Activated CD8-positive, alpha-beta memory T cell treated with anti-CD3 and anti-CD28 coated beads for 4 hours (primary cell): ENCODE data around the gene ZNHIT1.

Experiments used
- DNase-seq, 2 donors: peaks; one replicate each; pipeline ENCODE4 v3.0.0-alpha.2; 2020; ENCODE audit warnings: low read depth in 2 of 2

Gene ZNHIT1

DNA sequence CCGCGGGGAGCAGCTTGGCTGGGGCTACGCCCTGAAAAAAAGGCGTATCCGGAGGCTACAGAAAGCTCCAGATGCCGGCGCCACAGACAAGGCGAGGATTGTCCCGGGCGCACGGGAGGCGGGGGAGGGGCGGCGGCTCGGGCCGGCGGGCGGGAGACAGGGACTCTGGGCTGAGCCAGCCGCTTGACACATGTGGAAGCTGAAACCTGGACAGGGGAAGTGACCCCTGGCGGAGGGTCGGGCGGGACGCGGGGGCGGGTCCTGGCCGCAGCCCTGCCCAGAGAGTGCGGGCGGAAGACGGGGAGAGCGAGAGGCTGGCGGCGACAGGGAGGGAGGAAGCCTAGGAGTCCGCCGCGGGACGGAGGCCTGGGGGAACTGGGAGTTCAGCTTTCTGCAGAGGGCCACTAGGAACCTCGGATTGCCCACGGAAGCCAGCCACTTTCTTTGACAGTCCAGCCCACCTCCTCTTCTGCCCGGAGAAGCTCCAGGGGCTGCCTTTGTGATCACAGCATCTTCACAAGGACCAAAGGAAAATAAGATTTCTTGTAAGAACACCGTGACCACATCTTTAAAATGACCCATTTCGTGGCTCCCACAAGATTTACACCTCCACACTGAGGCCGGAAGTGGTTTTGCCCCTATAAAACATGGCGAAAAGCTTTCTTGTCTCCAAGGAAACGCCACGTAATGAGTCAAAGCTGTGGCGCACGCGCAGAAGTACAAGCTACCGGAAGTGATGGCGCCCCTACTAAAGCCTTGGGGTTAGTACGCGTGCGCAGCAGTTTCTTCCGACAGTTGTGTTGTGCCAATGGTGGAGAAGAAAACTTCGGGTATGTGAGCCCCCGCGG is at the start of gene ZNHIT1, which contains the start of gene PLOD3:
ZNHIT1 (plus strand) TSS at position 778 of the 848 bp plus-strand sequence; CDS start at position 809, 31 bp downstream.
PLOD3 (minus strand) TSS at position 194 of the 848 bp plus-strand sequence. CDS start 307 bp downstream, outside the sequence.
- peak; percentile 94 to 95 for DNase-seq

DNA sequence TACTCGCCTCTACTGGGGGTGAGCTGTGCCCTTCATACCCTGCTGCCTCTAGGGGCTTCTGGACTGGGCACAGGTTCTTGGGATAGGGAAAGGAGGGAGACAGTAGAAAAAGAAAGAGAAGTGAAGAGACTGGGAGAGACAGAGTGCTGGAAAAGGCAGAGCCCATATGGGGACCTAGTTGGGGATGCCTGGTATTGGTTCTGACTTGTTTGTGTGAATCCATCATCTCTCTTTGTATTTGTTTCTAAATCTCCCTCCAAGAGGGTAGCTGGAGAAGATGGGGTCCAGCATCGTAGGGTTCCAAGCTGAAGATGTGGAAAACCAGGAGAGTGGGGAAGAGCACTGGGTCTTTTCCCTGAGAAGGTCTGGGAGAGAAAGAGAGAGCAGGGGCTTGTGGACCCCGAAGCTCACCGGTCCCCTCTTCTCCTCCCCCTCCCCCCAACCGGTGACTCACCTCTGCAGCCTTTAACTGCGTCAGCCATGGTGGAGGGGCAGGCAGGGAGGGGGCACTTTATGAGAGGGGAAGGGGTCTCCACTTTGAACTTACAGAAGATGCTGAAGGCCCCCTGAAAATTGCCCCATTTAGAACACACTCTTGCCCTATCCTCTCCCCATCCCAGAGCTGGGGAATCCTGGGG is 49.4 kb upstream of the ZNHIT1 start:
- no peak for DNase-seq

DNA sequence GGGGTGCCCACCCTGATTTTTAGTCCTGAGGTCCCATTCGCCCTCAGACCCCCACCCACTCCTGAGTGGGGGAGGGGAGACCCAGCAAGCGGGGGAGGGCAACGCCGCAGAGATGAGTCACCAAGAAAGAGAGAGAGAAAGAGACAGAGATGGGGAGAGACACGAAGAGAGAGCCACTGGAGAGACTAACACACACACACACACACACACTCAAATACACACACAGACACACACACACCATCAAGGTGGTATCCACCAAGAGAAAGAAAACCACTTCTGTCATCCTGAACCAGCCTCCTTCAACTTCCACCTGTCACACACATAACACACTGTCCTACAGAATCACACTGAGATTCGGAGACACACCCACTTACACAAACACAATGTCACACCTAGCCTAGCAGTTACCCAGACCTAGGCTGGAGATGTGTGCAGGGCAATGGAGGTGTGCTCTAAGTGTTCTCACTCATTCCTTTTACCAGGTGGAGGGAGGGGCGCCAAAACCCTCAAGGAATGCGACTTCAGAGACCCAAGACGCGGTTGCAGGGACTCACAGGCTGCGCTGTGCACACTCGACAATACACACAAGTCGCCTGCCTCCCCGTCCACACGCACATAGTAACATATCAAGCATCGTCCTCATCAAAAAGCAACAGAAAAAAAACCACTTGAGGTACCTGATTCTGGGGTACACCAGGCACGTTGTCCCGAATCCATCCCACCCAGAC is 48.7 kb upstream of the ZNHIT1 start:
- DNase-seq: no peak

DNA sequence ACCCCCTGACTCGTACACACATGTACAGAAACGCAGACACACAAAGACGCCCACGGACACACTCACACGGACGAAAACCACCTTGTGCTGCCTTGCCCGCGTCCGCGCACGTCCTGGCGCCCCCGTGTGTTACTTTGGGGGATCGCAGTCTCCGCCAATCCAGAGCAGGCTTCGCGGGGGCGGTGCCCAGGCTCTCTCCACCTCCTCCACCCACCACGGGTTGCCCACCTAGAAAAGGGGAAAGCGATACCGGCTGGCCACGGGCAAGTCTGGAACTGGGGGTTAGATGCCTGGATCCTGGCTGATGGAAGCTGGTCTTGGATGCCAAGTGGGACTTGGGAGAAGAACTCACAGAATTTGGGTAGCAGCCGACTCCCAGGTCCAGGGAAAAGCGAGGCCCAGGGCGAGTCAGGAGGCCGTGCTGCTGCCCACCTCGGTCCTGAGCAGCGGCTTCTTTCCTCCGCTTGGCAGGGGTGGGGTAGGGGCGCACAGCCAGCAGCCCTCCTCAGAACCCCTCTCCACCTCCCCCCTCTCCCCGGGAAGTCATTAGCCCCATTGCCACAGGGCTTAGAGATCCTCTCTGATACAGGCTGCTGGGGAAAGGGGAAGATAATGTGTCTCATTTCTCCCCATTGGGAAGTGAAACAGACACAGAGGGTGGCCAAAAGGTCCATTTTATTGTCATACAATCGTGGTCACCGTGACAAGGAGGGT is 48.0 kb upstream of the ZNHIT1 start:
- peak; percentile 59 to 70 for DNase-seq

DNA sequence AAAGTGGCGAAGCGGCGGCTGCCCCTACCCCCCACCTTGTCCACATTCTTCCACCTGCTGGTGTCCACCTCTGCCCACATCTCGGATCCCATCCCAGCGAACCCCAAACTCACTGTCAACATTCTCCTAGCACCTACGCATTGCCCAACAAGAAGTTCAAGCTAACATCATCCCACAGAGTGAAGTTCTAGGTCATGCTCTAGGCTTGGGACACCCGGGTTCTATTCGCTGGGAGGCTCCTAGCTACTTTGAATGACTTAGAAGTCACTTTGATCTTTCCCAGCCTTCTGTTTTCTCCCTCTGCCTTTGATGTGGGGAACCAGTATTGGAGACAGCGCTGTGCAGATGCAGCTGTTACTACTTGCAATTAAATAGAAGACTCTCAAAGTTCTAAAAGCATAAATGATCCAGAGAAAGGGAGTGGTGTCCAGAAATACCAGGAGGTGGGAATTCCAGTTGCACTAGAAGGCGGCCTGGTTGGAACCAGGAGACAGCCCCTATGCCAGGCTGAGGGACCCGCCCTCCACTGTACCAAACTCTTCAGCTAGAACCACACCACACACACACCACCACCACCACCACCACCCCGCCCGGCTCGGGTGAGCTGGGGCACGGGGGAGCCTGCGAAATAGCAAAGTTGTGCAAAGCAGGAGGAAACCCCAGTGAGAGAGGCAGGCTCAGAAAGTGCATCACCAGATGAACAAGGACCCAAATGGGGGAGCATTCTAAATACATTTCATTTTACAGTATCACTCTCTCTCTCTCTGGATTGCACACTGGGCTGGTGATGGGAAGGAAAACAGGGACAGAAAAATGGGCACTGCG is 47.1 kb upstream of the ZNHIT1 start:
- DNase-seq: no peak

DNA sequence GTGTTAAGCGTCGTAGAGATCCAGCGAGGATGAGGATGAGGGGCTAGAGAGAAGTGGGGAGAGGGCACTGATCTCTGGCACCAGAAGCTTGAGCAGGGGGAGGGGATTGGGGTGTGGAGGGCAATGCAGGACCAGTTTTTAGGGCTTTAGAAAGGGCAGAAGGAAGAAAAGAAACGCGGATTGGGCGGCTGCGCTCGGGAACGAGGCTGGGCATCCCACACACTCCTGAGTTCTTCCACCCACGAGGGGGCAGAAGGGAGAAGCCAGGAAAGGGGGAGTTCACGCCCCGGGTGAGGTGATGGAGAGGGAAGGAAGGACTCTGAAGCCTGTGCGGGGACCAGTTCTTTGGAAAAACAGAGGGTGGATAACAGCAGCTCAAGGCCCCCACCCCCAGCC is 46.5 kb upstream of the ZNHIT1 start:
- no peak for DNase-seq

DNA sequence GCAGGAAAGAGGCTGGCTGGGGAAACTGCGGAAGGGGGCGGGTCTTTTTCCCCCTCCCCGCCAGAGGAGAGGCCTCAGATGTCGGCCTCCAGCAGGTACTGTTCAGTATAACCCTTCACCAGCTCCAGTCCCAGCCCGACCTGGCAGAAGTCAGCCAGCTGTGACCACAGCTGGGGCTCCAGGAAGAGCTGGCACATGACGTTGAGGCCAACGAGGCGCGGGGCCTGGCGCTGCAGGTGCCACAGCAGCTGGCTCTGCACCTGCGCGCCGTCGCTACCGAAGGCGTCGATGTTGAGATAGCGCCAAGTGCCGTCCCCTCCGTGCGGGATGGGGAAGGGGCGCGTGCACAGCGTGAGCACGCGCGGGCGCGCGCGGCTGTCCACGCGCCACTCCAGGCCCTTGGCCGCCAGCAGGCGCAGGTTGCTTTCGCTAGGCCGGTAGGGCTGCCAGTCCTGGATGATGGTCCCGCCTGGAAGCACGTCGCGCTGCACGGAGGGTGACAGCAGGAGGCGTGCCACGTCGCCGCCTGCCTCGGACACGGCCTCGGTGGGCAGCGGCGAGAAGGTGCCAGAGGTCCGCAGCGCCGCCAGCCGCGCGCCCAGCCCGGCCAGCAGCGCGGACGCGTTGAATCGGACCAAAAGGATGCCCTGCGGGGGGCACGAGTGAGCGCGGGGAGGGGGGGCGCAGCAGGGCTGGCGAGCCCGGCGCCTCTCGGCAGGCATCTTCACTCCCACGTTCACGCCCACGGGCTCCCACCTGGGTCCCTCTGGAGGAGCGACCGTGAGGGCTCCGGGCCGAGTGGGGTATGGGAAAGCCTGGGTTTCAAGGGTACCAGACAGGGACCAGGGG is 45.7 kb upstream of the ZNHIT1 start:
- DNase-seq: no peak

DNA sequence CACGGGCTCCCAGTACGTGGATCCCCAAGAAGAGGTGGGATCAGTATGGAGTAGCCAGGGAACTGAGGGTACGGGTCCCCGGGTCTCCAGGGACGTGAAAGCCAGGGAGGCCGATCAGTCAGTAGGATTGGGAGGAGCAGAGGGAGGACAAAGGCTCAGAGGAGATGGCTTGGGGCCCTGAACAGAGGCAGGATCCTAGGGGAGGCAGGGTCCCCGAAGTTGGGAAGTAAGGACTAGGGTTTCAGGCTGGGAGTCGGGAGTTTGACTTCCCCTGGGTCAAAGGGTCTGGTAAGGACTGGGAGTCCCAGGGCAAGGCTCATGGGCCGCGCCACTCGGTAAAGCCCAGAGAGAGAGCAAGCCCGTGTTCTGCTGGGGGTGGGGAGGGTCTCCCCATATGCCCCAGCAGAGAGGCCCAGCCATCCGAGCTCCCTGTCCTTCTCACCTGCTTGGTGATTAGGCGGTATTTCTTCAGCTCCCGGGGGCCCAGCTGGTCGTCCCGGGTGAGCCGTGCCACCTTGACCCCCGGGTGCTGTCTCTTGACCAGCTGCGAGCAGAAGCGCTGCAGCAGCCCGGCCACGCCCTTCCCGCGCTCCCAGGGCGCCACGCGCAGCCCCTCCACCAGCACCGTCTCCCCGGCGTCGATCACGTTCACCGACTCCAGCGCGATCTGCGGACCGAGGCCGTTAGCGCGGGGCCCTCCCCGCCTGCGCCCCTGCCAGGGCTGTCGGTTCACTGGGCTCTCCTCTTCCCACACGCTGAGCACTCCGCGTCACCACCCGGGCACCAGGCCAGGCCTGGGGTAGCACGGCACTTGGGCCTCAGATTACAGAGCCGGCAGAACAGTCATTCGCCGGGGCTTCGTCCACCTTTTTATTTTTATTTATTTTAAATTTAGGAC is 44.9 kb upstream of the ZNHIT1 start:
- no peak for DNase-seq

DNA sequence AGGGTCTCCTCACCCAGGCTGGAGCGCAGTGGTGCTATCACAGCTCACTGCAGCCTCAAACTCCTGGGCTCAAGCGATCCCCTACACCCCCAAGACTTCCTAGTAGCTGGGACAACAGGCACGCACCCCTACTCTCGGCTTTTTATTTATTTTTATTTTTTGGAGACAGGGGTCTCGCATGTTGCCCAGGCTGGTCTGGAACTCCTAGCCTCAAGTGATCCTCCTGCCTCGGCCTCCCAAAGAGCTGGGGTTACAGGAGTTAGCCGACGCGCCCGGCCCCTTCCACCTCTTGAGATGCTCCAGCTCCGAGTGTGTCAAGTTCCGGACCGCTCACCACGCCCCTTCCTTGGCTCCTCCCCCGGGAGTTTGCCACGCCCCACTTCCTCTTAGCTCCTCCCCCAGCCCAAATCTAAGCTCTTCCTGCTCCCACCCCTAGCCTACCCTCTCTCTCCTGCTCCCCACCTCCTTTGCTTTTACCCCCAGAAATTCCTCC is 44.2 kb upstream of the ZNHIT1 start:
- DNase-seq: peak in 1 of 2 donors; percentile 31

DNA sequence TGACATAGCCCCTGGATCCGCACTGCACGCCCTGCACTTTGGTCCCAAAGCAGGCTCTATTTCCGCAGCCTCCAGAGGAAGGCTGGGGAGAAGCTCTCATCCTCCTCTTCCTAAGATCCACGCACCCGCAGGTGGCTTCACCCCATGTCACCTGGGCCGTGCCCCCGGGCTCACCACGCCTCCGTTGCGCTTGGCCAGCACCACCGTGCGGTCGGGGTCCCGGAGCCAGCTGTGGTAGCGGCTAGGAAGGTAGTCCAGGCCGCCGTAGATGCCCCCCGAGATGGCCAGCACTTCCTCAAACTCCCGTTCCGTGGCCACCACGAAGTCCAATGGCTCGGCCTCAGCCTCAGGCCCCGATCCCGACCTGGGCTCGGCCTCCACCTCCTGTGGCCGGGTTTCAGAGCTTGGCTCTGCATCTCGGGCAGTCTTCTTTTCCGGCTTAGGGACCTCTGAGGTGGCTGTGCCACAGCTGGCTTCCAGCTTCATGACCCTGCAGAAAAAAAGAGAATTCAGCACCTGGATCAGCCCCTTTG is 43.6 kb upstream of the ZNHIT1 start:
- DNase-seq: no peak

DNA sequence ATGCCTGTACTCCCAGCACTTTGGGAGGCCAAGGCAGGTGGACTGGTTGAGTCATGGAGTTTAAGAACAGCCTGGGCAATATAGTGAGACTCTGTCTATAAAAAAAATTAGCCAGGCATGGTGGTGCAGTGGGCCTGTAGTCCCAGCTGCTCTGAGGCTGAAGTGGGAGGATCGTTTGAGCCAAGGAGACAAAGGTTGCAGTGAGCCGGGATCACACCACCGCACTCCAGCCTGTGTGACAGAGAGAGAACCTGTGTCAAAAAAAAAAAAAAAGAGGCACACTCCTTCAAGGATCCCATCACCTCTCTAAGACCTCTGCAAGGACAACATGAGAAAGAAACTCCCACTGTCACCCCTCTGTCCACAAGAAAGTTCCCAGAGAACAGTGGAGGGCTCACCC is 42.3 kb upstream of the ZNHIT1 start:
- no peak for DNase-seq

DNA sequence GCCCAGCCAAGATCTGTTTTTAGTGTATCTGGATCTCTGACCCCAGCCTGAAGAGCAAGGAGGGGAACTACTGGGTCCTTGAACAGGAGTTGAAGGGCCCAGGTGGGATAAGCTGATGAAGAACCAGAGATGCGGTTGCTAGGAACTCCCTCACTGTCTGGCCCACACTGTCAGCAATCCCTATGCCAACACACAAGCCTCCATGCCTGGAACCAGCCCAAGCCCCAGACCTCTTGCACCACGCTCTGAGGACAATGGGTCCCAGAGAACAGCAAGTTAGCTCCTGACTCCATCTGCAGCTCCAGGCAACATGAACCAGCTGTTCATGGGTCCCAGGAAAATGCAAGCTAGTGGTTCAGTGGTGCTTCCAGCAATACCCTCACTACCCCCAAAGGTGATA is 40.3 kb upstream of the ZNHIT1 start:
- no peak for DNase-seq

DNA sequence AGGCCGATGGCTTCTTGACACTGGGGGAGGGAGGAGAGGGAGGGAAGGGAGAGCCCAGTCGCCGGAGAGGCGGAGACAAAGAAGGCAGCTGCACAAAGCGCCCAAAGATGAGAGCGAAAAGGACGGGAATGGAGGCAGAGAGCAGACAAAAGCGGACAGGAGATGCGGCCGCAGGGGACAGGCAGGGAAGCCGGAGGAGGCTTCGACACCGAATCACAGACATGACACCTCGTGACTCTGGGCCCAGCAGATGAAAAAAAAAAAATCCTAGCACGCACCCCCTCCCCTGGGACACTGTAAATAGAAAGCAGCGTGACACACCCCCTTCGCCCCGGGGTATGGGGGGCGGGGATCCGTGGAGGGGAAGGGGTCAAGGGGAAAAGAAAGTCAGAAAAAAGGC is 38.8 kb upstream of the ZNHIT1 start:
- no peak for DNase-seq

DNA sequence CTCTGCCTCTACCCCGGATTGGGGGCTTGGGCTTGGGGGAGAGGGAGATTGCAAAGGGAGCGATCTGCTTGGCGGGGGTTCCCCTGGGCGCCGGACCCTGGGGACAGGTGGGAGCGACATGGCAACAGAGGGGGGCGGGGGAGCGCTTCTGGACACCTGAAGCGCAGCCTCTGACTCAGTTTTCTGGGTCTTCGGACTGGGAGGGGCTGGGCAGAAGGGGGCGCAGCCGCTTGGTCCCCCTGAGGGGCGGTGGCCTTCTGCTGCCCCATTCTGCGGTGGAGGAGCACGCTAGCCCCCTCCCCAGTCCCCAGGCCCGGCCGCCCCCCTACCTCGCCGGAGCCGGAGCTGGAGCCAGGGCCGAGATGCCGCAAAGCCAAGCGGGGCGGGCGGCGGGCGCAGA is 38.3 kb upstream of the ZNHIT1 start:
- no peak for DNase-seq

DNA sequence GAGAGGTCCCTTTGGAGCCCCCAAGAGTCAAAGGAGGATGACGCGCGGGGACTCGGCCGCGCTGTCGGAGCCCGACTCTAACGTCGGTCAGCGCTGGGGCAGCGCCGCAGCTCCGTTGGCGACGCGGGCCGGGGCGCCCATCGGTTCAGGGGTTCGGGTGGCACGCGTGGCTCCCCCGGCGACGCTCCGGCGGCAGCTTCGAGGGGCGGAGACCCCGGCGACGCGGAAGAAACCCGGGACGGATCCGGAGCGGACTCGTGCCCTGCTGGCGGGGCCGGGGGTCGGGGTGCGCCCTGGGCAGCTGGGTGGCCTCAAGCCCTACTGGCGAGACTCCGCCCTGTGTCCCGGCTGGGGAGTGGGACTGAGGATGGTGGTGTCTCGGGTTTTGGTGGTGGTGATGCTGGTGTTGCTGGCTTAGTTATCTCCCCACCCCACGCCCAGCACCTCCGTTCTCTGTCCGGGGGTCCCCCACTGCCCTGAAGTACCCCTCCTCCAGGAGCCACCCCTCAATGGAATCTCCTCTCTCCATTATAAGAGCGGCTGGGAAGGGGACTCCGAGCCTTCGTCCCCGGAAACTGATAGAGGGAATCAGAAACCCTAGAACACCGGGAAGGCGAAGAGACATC is 37.7 kb upstream of the ZNHIT1 start, which contains the start of gene NAT16:
NAT16 (minus strand) TSS at position 164 of the 626 bp plus-strand sequence. CDS start 5,486 bp downstream, outside the sequence.
- DNase-seq: no peak

DNA sequence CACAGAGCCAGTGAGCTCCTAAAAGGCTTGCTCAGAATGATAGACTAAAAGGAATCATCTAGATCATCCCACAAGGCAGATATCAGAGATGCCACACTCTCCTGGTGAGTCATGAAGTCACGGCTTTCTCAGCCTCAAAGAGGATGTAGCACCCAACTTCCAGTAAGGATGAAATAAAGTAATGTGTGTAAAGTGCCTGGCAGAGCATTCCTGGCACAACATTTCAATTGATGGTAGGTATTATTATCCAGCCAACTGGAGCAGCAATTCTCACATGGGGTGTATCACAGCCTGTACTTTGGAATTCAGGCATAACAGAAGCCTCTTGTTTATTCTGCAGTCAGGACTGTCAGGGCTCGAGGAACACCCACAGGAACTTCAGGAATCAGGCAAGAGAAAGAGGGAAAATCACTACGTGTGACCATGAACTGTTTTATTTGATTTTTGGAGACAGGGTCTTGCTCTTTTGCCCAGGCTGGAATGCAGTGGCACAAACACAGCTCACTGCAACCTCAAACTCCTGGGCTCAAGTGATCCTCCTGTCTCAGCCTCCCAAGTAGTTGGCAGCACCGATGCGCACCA is 32.6 kb upstream of the ZNHIT1 start:
- DNase-seq: no peak

DNA sequence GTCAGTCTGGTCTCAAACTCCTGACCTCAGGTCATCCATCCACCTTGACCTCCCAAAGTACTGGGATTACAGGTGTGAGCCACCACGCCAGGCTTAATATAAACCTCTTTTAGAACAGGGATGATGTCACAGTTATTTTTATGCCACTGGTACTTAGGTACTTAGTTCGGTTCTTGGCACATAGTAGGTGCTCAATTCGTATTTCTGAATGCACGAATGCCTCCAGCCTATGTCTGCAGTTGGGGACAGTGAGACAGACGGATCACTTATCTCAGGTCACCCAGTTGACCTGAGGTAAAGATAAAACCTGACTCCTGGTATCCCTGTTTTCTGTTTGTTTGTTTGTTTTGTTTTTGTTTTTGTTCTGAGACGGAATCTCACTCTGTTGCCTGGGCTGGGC is 31.8 kb upstream of the ZNHIT1 start:
- DNase-seq: no peak
